Bronchial epithelial cell (primary cell): Measurements from ENCODE around the gene GBE1. TPM values are rescaled to one million over a fixed set of nuclear protein-coding genes. Genes with fewer than 3 reads are reported as not detected.

Experiments used
- DNase-seq: peaks from one replicate; pipeline ENCODE4 v3.0.0-alpha.2; 2010; ENCODE audit warnings: low read depth
- FAIRE-seq: peaks from 2 replicates; lab custom pipeline; 2011; peaks lifted over from hg19 to GRCh38; lab: Jason Lieb, UNC
- H3K27me3 ChIP-seq: 2 replicates; pipeline ENCODE4 v1.5.1; 2011; ENCODE audit warnings: low read length; ENCODE audit not compliant: control insufficient read depth, insufficient read depth
- H3K36me3 ChIP-seq: 2 replicates; pipeline ENCODE4 v1.5.1; 2011; ENCODE audit warnings: low read length; ENCODE audit not compliant: control insufficient read depth, insufficient read depth
- H3K4me3 ChIP-seq: 2 replicates; pipeline ENCODE4 v1.5.1; 2011; ENCODE audit warnings: mild to moderate bottlenecking, low read depth, low read length, control low read depth
- total RNA-seq: library from RNA; depleted of rRNA; stranded (reverse); fragments of >200 nt; gene quantifications from 2 replicates; pipeline ENCODE4 v1.2.1, GENCODE V29; 2014
- TF ChIP-seq, protein P1 (sequence below): IDR thresholded peaks from 2 replicates; pipeline ENCODE4 v1.5.1; 2011; ENCODE audit warnings: mild to moderate bottlenecking, moderate library complexity, low read length, control low read depth, inconsistent platforms; ENCODE audit not compliant: insufficient read depth, severe bottlenecking

GBE1 gene
- total RNA-seq, 1 donor from 2014 or later = 94.0 TPM

- Histone ChIP-seq H3K36me3 (peaks cover 1% of the 10 kb centered on the region), H3K27me3 (no peaks in the 10 kb centered on the region), H3K4me3 (no peak overlapping the region)
- TF ChIP-seq, protein P1, sequence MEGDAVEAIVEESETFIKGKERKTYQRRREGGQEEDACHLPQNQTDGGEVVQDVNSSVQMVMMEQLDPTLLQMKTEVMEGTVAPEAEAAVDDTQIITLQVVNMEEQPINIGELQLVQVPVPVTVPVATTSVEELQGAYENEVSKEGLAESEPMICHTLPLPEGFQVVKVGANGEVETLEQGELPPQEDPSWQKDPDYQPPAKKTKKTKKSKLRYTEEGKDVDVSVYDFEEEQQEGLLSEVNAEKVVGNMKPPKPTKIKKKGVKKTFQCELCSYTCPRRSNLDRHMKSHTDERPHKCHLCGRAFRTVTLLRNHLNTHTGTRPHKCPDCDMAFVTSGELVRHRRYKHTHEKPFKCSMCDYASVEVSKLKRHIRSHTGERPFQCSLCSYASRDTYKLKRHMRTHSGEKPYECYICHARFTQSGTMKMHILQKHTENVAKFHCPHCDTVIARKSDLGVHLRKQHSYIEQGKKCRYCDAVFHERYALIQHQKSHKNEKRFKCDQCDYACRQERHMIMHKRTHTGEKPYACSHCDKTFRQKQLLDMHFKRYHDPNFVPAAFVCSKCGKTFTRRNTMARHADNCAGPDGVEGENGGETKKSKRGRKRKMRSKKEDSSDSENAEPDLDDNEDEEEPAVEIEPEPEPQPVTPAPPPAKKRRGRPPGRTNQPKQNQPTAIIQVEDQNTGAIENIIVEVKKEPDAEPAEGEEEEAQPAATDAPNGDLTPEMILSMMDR = no peak
- DNase-seq = peak; percentile 5
- FAIRE-seq = no peak
Measured at GRCh38 chr3:81684751-81685395, 76.6 kb downstream of the GBE1 start.

GRCh38 chr3:81676706-81677456 lies 84.6 kb downstream of the GBE1 start:
- Histone ChIP-seq H3K36me3 (no peaks in the 10 kb centered on the region), H3K4me3 (no peak overlapping the region), H3K27me3 (no peaks in the 10 kb centered on the region)
- DNase-seq (peak; percentile 7), FAIRE-seq (no peak)
- TF ChIP-seq, protein P1 = no peak

DNA sequence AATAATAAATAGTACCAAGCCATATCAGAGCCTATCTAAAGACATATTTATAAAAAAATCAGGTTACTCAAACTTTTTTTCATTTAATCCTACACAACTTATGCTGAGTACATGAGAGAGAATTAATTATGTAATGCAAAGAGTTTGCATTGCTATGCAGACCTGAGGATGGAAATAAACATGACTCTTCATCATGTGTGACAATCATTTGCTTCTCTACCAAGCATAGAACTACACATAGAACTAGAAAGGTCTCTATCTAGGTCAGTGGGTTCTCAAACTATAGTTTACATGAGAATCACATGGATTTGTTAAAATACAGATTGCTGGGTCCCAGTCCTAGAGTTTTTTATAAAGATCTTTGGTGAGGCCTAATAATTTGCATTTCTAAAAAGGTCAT lies 86.8 kb downstream of the GBE1 start:
- H3K36me3 ChIP-seq = no peaks in the 10 kb centered on the region
- no peaks in the 10 kb centered on the region for H3K27me3 ChIP-seq
- no peak overlapping the region for H3K4me3 ChIP-seq
- FAIRE-seq = no peak
- DNase-seq = no peak
- TF ChIP-seq, protein P1 = no peak

DNA sequence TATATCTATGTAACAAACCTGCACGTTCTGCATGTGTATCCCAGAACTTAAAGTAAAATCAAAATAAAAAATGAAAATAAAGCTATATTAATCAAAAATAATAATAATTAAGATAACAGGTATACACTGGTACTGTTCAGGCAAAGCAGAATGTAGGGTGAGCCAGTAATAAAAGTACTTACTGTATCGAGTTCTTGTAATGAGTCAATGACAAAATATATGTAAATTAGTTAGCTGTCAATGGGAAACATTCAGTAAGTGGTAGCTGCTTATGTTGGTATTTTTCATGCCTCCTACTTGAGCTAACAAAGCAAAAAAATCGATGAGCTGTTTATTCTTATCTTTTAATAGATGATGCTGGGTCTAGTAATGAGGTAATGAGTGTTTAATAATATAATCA lies 93.2 kb downstream of the GBE1 start:
- H3K36me3 ChIP-seq = no peaks in the 10 kb centered on the region
- H3K4me3 ChIP-seq = no peak overlapping the region
- no peak for FAIRE-seq
- TF ChIP-seq, protein P1 = no peak
- no peaks in the 10 kb centered on the region for H3K27me3 ChIP-seq
- no peak for DNase-seq

GRCh38 chr3:81666502-81667121 lies 94.8 kb downstream of the GBE1 start:
- DNase-seq = peak; percentile 30
- H3K36me3 ChIP-seq = no peaks in the 10 kb centered on the region
- H3K27me3 ChIP-seq = no peaks in the 10 kb centered on the region
- no peak for FAIRE-seq
- H3K4me3 ChIP-seq = no peak overlapping the region
- TF ChIP-seq, protein P1 = peak; percentile 29
